Stimulated activated CD4-positive, alpha-beta T cell treated with anti-CD3 and anti-CD28 coated beads, Interleukin-1b, Interleukin-23, amount 100 ng/mL, for 48 hours (primary cell): ENCODE results near the gene MRPS18B.

Experiments
- DNase-seq: peaks from one replicate; pipeline ENCODE4 v3.0.0-alpha.2; 2020

MRPS18B gene

DNA sequence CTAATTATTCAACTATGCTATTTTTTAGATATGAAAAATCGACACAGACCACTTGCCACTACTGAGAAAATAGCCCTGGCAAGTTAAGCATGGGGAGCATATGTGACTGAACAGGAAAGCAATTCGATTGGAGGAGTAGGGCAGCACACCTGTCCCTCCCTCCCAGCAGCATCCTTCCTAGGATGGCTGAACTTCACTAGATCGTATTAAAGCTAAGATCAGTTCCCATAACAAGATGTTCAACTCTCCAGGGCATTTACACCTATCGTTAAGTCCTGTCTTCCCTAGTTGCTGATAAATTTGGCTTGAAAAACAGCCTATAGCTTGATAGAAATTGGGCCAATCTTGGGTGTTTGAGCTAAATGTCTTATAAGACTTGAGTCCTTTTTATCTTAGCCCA lies 7.6 kb upstream of the MRPS18B start:
- DNase-seq, result no peak

DNA sequence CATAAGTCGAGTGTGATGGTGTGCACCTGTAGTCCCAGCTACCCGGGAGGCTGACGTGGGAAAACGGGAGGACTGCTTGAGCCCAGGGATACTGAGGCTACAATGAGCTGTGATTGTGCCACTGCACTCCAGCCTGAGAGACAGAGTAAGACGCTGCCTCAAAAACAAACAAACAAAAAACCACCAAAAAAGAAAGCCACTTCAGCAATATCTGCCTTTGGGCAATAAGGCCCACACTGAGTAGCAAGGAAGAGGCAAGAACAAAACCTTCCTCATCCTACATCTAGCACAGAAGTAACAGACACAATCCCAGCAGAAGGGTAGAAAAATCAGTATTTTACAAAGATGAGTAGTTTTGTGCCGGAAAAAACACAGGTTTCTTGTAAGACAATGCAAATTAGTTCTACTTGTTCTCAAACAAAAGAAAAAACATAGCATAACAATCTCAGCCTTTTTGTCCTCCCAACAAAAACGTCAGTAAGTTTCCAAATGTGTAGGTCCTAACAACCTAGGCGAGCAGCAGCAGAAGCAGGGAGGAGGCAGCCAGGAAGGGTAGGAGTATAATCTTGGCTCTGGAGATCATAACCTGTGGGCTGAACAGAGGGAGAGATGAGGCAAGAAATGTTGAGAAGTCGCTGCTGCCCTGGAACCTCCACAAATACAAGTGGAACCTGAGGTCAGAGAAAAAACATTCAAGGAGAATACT lies 6.3 kb upstream of the MRPS18B start:
- DNase-seq, result no peak

DNA sequence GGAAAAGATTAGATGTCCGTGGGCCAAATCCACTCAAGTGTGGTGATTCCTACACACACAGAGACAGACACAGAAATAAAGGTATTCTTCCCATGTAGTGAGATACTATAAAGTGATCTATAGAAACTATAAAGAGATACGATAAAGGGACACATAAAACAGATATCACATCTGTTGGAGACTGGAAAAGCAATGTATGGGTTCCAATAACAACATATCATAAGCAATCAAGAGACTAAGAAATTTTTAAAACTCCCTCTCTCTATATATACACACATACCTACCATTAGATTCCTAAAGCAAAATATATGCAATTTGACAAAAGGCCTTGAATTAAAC lies 5.8 kb upstream of the MRPS18B start:
- no peak for DNase-seq

DNA sequence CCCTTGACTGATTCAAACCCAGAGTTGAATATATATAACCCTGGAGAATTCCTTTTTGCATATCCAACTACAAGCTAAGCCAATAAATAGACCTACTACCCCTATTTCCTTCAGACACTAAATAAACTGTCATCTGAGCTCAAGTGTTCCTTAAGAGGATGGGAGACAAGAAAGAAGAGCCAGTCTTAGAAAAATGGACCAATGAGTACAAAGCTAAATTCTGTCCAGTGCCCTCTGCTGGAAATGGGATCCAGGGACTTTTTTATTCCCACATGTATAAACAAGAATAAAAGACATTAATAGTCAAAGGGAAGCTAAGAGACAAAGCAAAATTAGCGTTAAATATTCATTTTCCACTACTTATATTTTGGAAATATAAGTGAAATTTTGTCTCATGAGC lies 5.4 kb upstream of the MRPS18B start:
- DNase-seq, result no peak

DNA sequence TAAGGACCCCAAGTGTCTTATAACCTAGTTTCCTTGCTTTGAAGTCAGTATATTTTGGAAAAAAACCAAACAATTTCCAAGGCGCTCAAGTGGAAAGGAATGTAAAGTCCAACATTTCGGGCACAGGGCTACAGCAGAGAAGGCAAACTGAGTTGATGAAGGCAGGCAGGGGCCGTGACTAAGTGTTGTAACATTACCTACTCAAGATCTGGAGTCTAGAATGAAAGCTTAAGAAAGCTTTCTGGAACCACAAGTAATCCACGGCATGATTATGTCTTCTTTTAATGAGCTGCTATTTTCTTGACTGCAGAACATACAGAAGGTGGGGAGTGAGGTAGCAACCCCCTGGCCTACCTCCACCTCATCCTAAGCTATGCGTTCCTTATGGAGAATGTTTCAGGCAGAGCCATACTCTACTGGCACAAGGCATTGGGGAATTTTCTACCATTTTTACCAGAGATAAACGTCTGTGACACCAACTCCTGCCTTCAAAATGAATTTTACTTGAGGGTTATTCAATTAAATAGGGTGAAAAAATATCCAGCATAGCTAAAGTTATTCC lies 4.9 kb upstream of the MRPS18B start:
- DNase-seq, result no peak

DNA sequence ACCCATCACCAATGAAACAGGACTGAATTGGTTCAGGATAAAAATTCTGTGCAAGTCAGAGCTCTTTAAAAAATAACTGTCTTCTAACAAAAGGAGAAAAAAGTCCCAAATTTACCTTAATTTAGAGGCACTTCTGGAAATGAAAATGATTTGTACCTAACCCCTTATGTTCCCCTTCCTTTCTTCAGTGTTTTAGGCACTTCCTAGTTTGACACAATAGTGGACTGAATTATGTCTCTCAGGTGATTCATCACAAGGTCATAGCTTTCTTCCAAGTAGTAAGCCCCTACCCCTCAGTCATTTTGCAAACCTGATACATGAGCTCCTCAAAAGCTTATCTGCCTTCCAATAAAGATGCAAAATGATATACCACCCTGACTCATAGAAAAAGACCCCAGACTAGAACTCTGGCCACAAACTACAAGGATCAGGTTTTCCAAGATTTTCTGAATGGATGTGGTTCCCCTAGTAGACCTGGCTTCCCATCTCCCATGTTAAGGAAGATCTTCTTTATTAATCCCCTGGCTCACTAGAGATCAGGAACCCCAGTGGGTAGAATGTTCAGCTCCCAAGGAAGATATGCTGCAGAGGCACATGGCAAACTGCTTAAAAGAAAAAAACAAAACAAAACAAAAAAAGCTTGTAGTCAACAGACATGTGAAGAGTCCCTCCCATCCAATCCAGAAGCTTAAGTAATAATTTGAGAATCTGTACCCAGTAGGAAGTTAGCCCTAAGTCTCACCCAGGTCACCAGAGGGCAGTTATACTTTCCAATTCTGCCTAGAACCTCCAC lies 4.2 kb upstream of the MRPS18B start:
- DNase-seq, result no peak

DNA sequence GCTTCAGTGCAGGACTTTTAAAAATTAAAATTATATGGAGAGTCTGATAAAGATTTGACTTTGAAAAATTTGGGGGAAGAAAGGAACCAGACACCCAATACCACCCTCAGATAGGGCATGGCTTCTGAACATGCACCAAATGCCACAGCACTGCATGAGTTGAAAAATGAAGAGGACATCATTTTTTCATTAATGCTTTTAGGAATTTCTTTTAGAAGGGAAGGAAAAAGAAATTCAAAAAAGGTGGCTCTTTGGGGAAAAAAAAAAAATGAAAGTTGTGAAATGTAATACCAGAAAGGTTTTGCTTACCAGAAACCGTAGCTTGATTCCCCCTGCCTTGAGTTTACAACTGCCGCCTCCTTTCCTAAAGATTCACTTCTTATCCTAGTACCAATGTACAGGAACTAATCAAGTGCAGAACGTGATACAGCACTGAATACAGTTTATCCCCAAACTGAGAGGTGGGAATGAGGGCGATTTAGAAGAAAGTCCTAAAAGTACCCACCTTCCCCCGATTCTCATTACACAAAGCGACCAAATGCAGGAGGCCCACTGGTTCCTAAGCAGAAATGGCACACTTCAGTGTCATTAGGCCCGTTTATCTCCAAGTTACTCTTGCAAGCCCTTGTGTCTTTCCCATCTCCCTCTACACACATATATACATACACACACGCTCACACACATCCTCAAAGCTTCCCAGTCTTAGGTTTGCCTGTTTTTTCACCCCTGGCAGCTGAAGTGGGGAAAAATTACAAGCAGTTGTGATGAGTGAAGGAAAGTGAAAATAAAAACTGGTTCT lies 3.4 kb upstream of the MRPS18B start:
- no peak for DNase-seq

DNA sequence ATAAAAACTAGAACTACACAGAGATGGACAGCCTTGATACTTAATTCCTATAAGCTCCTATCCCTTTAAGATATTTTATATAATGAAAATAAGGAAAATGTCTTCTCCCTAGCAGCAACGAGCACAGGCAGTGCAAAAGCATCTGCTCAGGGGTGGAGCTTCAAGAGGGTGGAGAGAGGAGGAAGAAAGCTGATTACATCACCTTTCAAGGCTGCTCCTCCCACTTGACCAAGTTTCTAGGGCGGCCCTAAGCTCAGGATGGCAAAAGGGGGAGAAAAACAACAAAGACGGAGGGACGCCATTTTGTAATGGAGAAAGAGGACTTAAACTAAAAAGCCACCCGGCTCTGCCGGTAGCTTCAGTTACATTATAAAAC lies 2.8 kb upstream of the MRPS18B start:
- DNase-seq, result peak; percentile 87

DNA sequence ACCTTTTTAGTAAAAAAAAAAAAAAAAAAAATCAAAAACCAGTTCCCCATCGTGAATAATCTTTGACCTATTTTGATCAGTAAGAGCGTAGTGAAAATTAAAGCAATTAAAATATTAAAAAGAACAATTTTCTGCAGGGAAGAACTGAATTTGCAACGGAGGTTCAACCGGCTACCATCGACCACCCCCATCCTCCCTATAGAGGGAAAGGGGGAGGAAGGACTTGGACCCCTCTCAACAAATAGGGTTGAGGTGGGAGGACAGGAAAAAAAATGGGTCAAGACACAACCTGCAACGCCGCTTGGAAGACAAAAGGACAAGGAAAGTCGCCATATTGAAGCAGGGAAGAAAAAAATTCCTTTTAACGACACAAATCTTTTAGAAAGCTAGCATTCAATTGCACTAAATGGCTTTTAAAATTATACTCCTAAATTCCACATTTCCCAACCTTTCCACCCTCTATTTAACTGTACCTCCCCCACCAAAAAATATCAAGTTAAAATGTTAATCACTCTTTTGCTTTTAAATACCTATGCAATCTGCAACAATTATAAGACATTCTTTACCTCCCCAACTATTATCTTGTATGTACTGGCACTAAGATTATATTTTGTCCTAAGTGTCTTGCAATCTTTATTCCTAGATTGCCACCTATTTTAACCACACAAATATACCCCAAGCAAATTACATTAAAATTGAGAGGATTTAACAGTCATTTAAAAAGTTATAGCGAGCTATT lies 2.3 kb upstream of the MRPS18B start:
- DNase-seq, result peak; percentile 28

DNA sequence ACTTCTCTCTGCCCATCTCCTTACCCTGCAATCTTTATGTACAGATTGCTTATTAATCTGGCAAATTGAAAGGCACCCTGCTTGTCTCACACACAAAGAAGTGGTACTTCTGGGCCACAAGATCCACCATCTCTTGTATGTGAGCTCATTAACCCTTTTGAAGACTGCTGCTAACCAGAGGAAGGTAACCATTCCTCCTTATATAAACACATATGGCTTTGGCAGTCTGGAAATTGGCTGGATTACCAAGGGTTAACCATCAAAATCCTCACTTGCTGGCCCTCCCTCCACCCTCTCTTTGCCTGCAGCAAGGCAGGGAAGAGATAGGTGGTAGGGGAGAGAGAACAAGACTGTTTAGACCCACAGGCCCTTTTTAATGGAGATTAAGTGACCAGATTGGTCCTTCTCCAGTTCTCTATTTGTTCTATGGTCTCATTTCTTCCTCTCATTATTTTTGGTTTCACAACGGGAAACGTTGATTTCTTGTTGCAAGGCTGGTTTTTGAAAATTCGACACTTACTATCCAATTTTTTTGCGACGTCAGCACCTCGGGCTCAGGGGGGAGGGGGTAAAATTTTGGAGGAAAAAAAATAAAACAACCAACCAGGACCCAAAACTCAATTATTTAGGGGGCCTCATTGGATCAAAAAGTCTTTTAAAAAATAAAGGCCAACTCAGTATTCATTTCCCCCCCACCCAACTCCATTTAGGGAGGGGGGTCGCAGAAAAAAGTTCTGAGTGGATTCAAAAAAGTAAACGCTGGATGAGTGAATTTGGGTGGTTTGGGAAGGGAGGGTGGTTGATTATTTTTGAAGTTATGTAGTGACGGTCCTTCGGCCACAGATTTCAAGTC lies 1.5 kb upstream of the MRPS18B start:
- DNase-seq, result no peak

DNA sequence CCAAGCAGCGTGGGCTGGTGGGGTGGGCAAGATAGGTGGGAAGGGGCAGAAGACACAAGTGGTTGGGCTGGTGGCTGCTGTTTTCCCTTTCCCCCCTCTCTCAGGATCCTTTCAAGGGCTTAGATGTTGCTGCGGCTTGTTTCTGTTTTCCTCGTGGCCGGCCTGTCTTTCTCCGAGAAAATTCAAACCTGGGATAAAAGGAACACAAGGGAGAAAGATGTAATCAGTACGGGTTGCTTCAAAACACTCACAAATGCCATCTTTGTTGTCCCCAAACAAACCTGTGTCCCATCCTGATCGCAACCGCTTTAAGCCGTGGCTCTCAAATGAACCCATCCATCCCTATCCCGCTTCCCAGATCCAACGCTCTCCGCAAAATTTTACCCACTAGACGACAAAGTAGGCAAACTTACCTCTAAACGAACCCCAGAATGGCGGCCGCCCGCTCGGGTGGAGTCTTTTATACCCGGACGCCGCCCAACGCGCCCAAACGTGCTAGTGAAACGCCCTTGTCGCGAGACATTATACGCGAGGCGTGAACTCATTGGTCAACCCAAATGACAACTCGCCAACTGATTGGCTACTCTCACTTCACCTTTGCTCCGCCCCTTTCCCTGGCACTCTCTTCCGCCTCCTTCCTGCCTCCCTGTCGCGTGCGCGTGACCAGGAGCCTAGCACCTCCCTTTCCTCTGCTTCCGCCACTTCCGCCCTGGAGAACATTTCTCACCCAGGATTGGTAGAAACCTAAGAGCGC lies 652 bp upstream of the MRPS18B start, which contains the start of gene PPP1R10:
PPP1R10 (minus strand) TSS at position 433 of the 754 bp plus-strand sequence. CDS start 7,299 bp downstream, outside the sequence.
- peak; percentile 99 for DNase-seq

DNA sequence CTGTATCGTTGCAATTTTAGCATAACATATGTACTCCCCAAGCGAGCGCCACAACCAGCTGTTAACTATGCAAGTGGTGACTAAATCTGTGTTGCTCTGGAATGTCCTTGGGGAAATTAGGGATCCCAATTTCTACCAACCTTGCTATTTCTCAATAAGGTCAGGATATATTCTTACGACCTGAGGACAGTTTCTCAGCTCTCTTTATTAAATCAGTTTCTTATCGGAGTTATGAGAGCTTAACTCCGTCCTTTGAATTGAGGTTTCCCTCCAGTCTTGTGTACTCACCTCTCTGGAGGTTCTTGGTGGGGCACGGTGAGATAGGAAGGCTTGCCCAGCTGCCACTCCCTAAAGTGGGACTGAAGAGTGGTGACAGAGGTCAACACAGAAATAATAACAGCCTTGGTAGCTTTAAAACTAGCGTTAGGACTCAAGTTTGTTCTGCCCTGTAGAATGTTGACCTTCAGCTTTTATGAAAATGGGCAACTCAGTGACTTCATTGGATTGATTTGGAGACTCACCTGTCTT lies 694 bp downstream of the MRPS18B start:
- no peak for DNase-seq

DNA sequence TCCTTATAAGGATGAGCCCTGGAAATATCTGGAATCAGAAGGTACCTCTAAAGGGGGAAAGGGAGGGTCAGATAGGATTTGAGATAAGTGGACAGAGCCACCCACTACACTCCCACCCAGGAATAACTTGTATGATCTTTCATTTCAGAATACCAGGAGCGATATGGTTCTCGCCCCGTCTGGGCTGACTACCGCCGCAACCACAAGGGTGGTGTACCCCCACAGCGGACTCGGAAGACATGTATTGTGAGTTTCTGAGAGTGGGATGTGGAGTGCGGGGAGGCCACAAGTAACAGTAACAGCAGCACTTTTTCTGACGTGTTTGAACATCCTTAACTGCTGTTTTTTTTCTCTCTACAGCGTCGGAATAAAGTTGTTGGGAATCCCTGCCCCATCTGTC lies 1.9 kb downstream of the MRPS18B start:
- DNase-seq, result no peak

DNA sequence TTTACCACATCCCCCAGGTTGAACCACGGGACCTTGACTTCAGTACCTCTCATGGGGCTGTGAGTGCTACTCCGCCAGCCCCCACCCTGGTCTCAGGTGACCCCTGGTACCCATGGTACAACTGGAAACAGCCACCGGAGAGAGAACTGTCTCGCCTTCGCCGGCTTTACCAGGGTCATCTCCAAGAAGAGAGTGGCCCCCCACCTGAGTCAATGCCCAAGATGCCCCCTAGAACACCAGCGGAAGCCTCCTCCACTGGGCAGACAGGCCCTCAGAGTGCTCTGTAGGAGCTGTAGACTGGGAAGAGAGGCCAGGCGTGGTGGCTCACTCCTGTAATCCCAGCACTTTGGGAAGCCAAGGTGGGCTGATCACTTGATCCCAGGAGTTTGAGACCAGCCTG lies 7.9 kb downstream of the MRPS18B start:
- no peak for DNase-seq

DNA sequence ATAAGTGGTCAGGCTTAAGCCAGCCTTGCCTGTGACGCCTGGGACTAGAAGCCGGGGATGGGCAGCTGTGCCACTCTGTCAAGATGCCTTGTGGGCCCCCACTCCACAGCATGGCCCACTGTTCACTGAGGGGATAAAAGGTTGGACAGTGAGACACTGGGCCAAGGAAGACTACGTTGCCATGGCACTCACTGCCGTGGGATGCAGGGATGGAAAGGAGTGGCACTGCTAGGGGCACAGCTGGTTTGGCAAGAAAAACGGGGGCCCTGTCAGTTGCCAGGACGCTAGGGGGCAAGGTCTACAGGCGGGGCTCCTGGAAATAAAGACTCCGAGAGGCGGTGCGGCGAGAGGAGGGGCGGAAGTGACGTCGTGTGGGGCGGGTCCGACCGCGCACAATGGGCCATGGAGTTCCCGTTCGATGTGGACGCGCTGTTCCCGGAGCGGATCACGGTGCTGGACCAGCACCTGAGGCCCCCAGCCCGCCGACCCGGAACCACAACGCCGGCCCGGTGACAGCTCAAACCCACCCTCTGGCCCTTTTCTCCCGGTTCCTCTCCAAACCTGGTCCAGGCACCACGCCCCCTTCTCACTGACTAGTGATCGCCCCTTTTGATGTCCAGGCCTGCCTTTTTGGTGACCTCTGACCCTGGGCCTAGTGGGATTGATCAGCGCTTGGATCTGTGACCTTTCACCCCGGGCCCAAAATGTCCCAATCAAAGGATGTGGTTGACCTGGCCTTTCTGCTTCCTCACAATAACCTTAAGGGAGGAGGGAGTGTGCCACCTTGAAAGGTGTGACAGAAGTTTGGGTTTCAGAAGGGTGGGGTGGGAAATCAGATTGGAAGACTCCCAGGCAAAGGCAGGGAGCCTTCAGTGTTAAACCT lies 9.1 kb downstream of the MRPS18B start, which contains the start of gene ATAT1:
ATAT1 (plus strand) TSS at position 391 of the 883 bp plus-strand sequence.
- peak; percentile 83 for DNase-seq

DNA sequence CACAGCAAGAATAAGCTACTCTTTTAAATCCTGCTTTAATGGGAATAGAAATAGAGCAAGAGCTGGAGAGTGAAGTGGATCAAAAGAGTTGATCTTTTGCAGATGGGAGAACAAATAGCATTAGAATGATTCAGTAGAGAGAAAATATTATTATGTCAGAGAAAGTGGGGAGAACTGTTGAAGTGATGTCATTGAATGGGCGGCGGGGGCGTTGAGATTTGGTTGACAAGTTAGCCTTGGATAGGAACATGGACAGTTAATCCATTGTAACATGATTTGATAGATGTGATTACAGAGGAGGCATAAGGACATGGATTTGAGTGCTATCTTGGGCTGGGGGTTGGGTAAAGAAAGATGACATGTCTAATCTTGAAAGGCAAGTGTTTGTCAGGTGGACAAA lies 18.2 kb downstream of the MRPS18B start:
- no peak for DNase-seq

DNA sequence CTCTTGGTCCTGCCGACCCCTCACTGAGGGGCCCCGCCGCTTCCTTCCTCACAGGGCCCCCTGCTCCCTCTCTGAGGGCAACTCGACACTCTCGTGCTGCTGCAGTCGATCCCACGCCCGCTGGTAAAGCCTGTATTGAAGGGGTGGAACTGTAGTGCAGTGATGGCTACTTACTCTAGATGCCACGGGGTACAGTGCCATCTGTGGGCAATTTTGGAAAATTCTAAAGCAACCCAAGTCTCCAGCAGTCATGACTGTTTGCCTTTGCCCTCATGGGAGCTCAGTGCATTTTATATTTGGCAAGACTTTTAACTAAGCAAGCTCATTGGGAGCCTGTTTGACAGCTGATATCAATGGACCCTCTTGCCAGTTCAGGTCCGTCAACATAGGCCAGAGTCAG lies 22.8 kb downstream of the MRPS18B start:
- no peak for DNase-seq

DNA sequence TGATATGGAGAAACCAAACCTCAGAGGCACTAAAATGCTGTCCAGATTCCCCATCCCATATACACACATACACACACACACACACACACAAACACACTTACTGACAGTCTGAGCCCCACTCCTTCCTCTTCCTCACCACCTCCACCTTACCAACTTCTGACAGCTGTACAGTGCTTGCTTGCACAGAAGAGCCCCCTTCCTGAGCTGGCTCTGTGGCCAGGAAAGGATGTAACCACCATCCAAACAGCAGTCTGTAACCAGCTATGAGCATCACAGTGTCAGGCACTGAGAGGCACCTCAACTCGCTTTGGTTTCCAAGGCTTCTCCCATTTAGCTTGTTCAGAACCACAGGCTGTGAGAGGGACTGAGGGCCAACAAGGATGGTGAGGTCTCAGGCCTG lies 23.4 kb downstream of the MRPS18B start:
- no peak for DNase-seq

DNA sequence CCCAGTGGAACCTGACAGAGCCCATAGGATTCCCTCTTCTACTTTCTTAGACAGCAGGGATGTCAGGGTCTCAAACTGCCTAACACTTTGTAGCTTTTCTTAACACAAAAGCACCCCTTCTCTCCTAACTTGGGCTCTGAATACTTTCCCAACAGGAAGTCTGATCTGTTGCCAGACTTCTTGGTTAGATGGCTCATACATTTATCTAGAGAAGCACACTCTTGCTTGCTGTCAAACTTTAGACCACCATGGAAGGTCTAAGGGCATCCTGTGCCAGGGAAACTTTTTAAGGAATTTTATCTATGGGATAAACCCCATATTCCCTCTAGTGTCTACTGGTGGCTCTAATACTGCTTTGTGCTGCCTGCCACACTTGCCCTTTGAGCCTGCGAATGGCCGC lies 26.0 kb downstream of the MRPS18B start:
- DNase-seq, result no peak

DNA sequence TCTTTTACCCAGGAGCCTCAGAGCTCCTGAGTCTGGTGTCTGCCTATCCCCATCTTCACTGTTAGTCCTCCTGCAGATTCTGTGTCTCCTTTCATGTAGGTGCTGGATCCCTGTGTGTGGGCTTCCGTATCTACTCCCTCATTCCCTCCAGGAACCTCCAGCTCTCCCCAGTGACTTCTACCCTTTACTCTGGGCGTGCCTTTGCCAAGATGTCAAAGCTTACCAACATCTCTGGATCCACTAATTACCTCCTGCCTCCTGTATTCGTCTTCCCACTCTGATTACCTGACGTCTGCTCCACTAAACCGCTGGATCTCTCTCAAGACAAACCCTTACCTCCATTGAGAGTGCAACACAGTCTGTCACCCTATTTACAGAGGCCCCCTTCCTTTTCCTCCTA lies 27.1 kb downstream of the MRPS18B start:
- no peak for DNase-seq
